ENCODE measurements around the gene MS4A10. TPM values are rescaled to one million over a fixed set of nuclear protein-coding genes. Genes with fewer than 3 reads are reported as not detected.

Gene MS4A10
- total RNA-seq, 1 donor, result not detected

- no peaks in the 10 kb centered on the region for H3K36me3 ChIP-seq (ENCODE audit: insufficient read depth, low read length)
- peak; percentile 35 for DNase-seq (ENCODE audit: insufficient read length, low spot score, missing footprints)
- H3K79me2 ChIP-seq (ENCODE audit: insufficient read depth, low read length), result no peaks in the 10 kb centered on the region
- H2AFZ ChIP-seq (ENCODE audit: low read length), result no peak overlapping the region
- H3K4me3 ChIP-seq (ENCODE audit: insufficient read depth, low read length), result no peak overlapping the region
- H3K27me3 ChIP-seq (ENCODE audit: insufficient read depth, low read length), result peaks cover 17% of the 10 kb centered on the region
- peaks cover 18% of the 10 kb centered on the region for H3K4me1 ChIP-seq (ENCODE audit: insufficient read depth, low read length)
- no peaks in the 10 kb centered on the region for H4K20me1 ChIP-seq (ENCODE audit: insufficient read depth, low read length)
- H3K9me3 ChIP-seq (ENCODE audit: low read depth, low read length), result no peaks in the 10 kb centered on the region
- no peak overlapping the region for H3K4me2 ChIP-seq (ENCODE audit: insufficient read depth, low read length)
- no peak overlapping the region for H3K27ac ChIP-seq (ENCODE audit: low read depth, low read length)
- TF ChIP-seq CTCF (IDR thresholded peaks at IDR 0.05; ENCODE audit: extremely low read depth, low read depth, low read length), result no peak
Measured at GRCh38 chr11:60788401-60789125, 3.4 kb downstream of the MS4A10 start.

GRCh38 chr11:60790726-60791125 lies 5.6 kb downstream of the MS4A10 start:
- Histone ChIP-seq H3K36me3 (ENCODE audit: insufficient read depth, low read length) (no peaks in the 10 kb centered on the region), H4K20me1 (ENCODE audit: insufficient read depth, low read length) (no peaks in the 10 kb centered on the region), H3K27ac (ENCODE audit: low read depth, low read length) (no peak overlapping the region), H3K27me3 (ENCODE audit: insufficient read depth, low read length) (peaks cover 20% of the 10 kb centered on the region), H2AFZ (ENCODE audit: low read length) (no peak overlapping the region), H3K4me3 (ENCODE audit: insufficient read depth, low read length) (no peak overlapping the region), H3K79me2 (ENCODE audit: insufficient read depth, low read length) (no peaks in the 10 kb centered on the region), H3K4me2 (ENCODE audit: insufficient read depth, low read length) (no peak overlapping the region), H3K4me1 (ENCODE audit: insufficient read depth, low read length) (peaks cover 17% of the 10 kb centered on the region), H3K9me3 (ENCODE audit: low read depth, low read length) (no peaks in the 10 kb centered on the region)
- peak; percentile 25 for DNase-seq (ENCODE audit: insufficient read length, low spot score, missing footprints)
- TF ChIP-seq CTCF (IDR thresholded peaks at IDR 0.05; ENCODE audit: extremely low read depth, low read depth, low read length), result no peak

- DNase-seq (ENCODE audit: insufficient read length, low spot score, missing footprints), result peak; percentile 68
- H3K27me3 ChIP-seq (ENCODE audit: insufficient read depth, low read length), result peaks cover 20% of the 10 kb centered on the region
Measured at GRCh38 chr11:60791153-60791933, 6.2 kb downstream of the MS4A10 start.

More at GRCh38 chr11:60791153-60791933, 6.2 kb downstream of the MS4A10 start:
- Histone ChIP-seq H4K20me1 (ENCODE audit: insufficient read depth, low read length) (no peaks in the 10 kb centered on the region), H3K9me3 (ENCODE audit: low read depth, low read length) (no peaks in the 10 kb centered on the region), H3K4me3 (ENCODE audit: insufficient read depth, low read length) (no peak overlapping the region), H3K4me1 (ENCODE audit: insufficient read depth, low read length) (peaks cover 11% of the 10 kb centered on the region), H3K79me2 (ENCODE audit: insufficient read depth, low read length) (no peaks in the 10 kb centered on the region), H3K27ac (ENCODE audit: low read depth, low read length) (no peak overlapping the region), H2AFZ (ENCODE audit: low read length) (no peak overlapping the region), H3K36me3 (ENCODE audit: insufficient read depth, low read length) (no peaks in the 10 kb centered on the region), H3K4me2 (ENCODE audit: insufficient read depth, low read length) (no peak overlapping the region)
- no peak for TF ChIP-seq CTCF (IDR thresholded peaks at IDR 0.05; ENCODE audit: extremely low read depth, low read depth, low read length)

Measured in osteoblast (primary cell).